Spleen (tissue), 13 donors: ENCODE results near the gene NUDT17. TPM values are rescaled to one million over a fixed set of nuclear protein-coding genes. Genes with fewer than 3 reads are reported as not detected.
A peak's percentile ranks its signal among the peaks of the same experiment; 100 is the strongest.

ENCODE experiments used
- DNase-seq: peaks from one replicate; pipeline ENCODE4 v3.0.0-alpha.2; 2020
- H3K27ac ChIP-seq, 8 donors: fragments of 200-600 bp; sonication (generic) in 7 of 8; 1 replicate in 4 of 8; 2 replicates in 4 of 8; pipeline versions ENCODE4 v1.5.0 to v1.8.0; 2016 to 2021; ENCODE audit warnings: inconsistent platforms in 4 of 8, mild to moderate bottlenecking in 4 of 8, moderate library complexity in 1 of 8
- H3K27me3 ChIP-seq, 7 donors: fragments of 200-600 bp; sonication (generic) in 6 of 7; replicated peaks in 1 of 7; 1 replicate in 4 of 7; 2 replicates in 3 of 7; pipeline versions ENCODE4 v1.5.0 to v1.8.0; 2016 to 2021; ENCODE audit warnings: inconsistent platforms in 3 of 7, mild to moderate bottlenecking in 1 of 7
- H3K36me3 ChIP-seq, 6 donors: fragments of 200-600 bp; sonication (generic) in 5 of 6; 1 replicate in 4 of 6; 2 replicates in 2 of 6; pipeline versions ENCODE4 v1.5.0 to v1.8.0; 2016 to 2021; ENCODE audit warnings: inconsistent platforms in 2 of 6
- H3K4me1 ChIP-seq, 6 donors: fragments of 200-600 bp; sonication (generic) in 5 of 6; 1 replicate in 3 of 6; 2 replicates in 3 of 6; pipeline versions ENCODE4 v1.5.0 to v1.8.0; 2016 to 2021; ENCODE audit warnings: inconsistent platforms in 3 of 6
- H3K4me3 ChIP-seq, 8 donors: fragments of 200-600 bp; sonication (generic) in 7 of 8; 1 replicate in 4 of 8; 2 replicates in 4 of 8; pipeline versions ENCODE4 v1.5.0 to v1.8.0; 2016 to 2021; ENCODE audit warnings: inconsistent platforms in 4 of 8, mild to moderate bottlenecking in 4 of 8, moderate library complexity in 2 of 8
- H3K9me3 ChIP-seq, 8 donors: fragments of 200-600 bp; sonication (generic) in 7 of 8; 1 replicate in 4 of 8; 2 replicates in 4 of 8; pipeline versions ENCODE4 v1.5.0 to v1.8.0; 2016 to 2021; ENCODE audit warnings: inconsistent platforms in 4 of 8
- CTCF ChIP-seq, 11 experiments: fragments of 200-600 bp in 7 of 11; fragments of 450-650 bp in 4 of 11; sonication (generic) in 4 of 11; IDR thresholded peaks in 8 of 11; conservative IDR thresholded peaks in 3 of 11; 1 replicate in 7 of 11; 2 replicates in 4 of 11; pipeline versions ENCODE4 v1.4.0 to v1.8.0; 2016 to 2021; ENCODE audit warnings: antibody characterized with exemption in 11 of 11, inconsistent platforms in 4 of 11, mild to moderate bottlenecking in 1 of 11
- POLR2A ChIP-seq, 3 donors: fragments of 450-650 bp; IDR thresholded peaks; one replicate each; pipeline ENCODE4 v1.5.1; 2017; ENCODE audit warnings: antibody characterized with exemption in 3 of 3, mild to moderate bottlenecking in 1 of 3
- POLR2AphosphoS5 ChIP-seq, 3 donors: sonication (generic); formaldehyde crosslinking; IDR thresholded peaks; one replicate each; pipeline ENCODE4 v1.5.1; 2017; ENCODE audit warnings: antibody characterized with exemption in 3 of 3
- WGBS, 5 donors: extraction: QIAGEN DNeasy Blood & Tissue Kit in 3 of 5; methylation state at CpG; one replicate each; pipeline versions ENCODE4 v1.1.5 to v1.1.7; 2013 to 2018; 5-methylcytosine and 5-hydroxymethylcytosine counted together
- intact Hi-C: fragments of 100-400 bp; cut with DNase I; formaldehyde crosslinking; loops from one replicate; pipeline ENCODE4 v1.15.0; 2023; ENCODE audit warnings: low total_unique reads
- long read RNA-seq, 2 donors: transcript quantifications; one replicate each; lab custom pipeline, GENCODE V29; 2026
- polyA plus RNA-seq, 3 donors: library from polyadenylated mRNA; stranded (reverse); fragments of 200-250 nt; gene quantifications; one replicate each; pipeline ENCODE4 v1.2.1, GENCODE V29; 2013
- total RNA-seq, 7 donors: library from RNA; depleted of rRNA in 3 of 7; stranded (reverse); fragments of >200 nt in 3 of 7; fragmentation: NEBNext Ultra II Directional in 4 of 7; extraction: Animal tissue kit (Norgen Biotek cat#: 25700) in 4 of 7; gene quantifications; one replicate each; pipeline versions ENCODE4 v1.1.0 to v1.2.1, GENCODE V29; 2016 to 2021
- donor health status: healthy with polysubstance abuse.
- donor health status: DM: no; HTN: no; CAD: no; lungs with moderate emphysema.
- donor health status: DM: no; HTN: no; CAD: no.
- donor health status: Bipolar disorder and iron deficiency.
- donor health status: healthy.
- donor health status: DM: no; HTN: no; CAD: no.
- donor health status: DM: yes; HTN: yes; CAD: no.

The NUDT17 gene
- total RNA-seq (1 to 10 TPM; 4.3 to 7.5 (median 5.4) TPM), polyA plus RNA-seq (1 to 10 TPM; 4.8 to 6.7 (median 4.8) TPM)
- long read RNA-seq, donor 1: 0 reads
- long read RNA-seq, donor 2: 0 reads

- Histone ChIP-seq H3K4me3 (peak within 1 kb of the TSS; percentile 42 to 75 (median 54)), H3K4me1 (peaks cover 10 to 27% (median 20%) of the 10 kb centered on the region in 6 donors), H3K9me3 (no peaks in the 10 kb centered on the region), H3K27me3 (no peaks in the 10 kb centered on the region), H3K27ac (peak within 1 kb of the TSS; percentile 73 to 90 (median 86)), H3K36me3 (peaks cover 3 to 62% (median 45%) of the 10 kb centered on the region in 6 donors)
- peak; percentile 95 for DNase-seq
- intact Hi-C loops: loop anchor here (5.0 kb wide), 1 partner anchor 167 kb away; no protein-coding TSS in a partner anchor
- TF ChIP-seq POLR2AphosphoS5 (IDR thresholded peaks at IDR 0.05) (peak; percentile 79 to 89 (median 82)), CTCF (IDR thresholded peaks at IDR 0.05 in 8 of 11, conservative IDR thresholded peaks at IDR 0.05 in 3 of 11) (peak; percentile 73 to 93 (median 88)), POLR2A (IDR thresholded peaks at IDR 0.05) (no peak)
- WGBS, 5 donors: 0 to 1% (median 1%) methylated on average over 34 to 50 of the region's 50 CpGs
Observed at GRCh38 chr1:145845514-145846161, at the start of gene NUDT17. Gene NUDT17, plus strand, starts transcription at chr1:145845630. Its CDS starts 11 bp downstream, at chr1:145845641.

GRCh38 chr1:145796753-145797152 lies 48.7 kb upstream of the NUDT17 start:
- Histone ChIP-seq H3K4me1 (no peaks in the 10 kb centered on the region), H3K27me3 (no peaks in the 10 kb centered on the region), H3K9me3 (peaks cover 8 to 41% (median 35%) of the 10 kb centered on the region in 8 donors), H3K4me3 (no peak overlapping the region), H3K36me3 (peaks cover 0 to 49% (median 5%) of the 10 kb centered on the region in 6 donors), H3K27ac (no peak overlapping the region)
- 0 to 41% (median 32%) methylated on average over 1 of the region's 1 CpG for WGBS, 5 donors
- intact Hi-C loops: no loop called here
- no peak for DNase-seq
- TF ChIP-seq CTCF (IDR thresholded peaks at IDR 0.05 in 8 of 11, conservative IDR thresholded peaks at IDR 0.05 in 3 of 11) (no peak), POLR2A (IDR thresholded peaks at IDR 0.05) (no peak), POLR2AphosphoS5 (IDR thresholded peaks at IDR 0.05) (no peak)

GRCh38 chr1:145799806-145800205 lies 45.6 kb upstream of the NUDT17 start:
- intact Hi-C loops: no loop called here
- 75 to 87% (median 78%) methylated on average over 2 of the region's 2 CpGs for WGBS, 5 donors
- Histone ChIP-seq H3K4me1 (peaks cover 0 to 27% (median 7%) of the 10 kb centered on the region in 6 donors), H3K27me3 (no peaks in the 10 kb centered on the region), H3K27ac (no peak overlapping the region), H3K36me3 (peaks cover 0 to 25% (median 0%) of the 10 kb centered on the region in 6 donors), H3K4me3 (no peak overlapping the region), H3K9me3 (peaks cover 8 to 41% (median 35%) of the 10 kb centered on the region in 8 donors)
- TF ChIP-seq POLR2A (IDR thresholded peaks at IDR 0.05) (no peak), POLR2AphosphoS5 (IDR thresholded peaks at IDR 0.05) (no peak), CTCF (IDR thresholded peaks at IDR 0.05 in 8 of 11, conservative IDR thresholded peaks at IDR 0.05 in 3 of 11) (no peak)
- DNase-seq: no peak
